Activated CD4-positive, alpha-beta T cell treated with anti-CD3 and anti-CD28 coated beads, Interleukin-2, amount 10 ng/mL, durations not matched to agents 24 days and 14 days (primary cell): ENCODE measurements around the gene MCOLN3. TPM values are rescaled to one million over a fixed set of nuclear protein-coding genes. Genes with fewer than 3 reads are reported as not detected.

Source experiments
- DNase-seq: peaks from one replicate; pipeline ENCODE4 v3.0.0; 2022
- H3K27ac Mint-ChIP-seq: one replicate; pipeline ENCODE4 v1.8.0; 2022; ENCODE audit warnings: mild to moderate bottlenecking, mixed read lengths
- H3K27me3 Mint-ChIP-seq: one replicate; pipeline ENCODE4 v1.8.0; 2022; ENCODE audit warnings: mixed read lengths
- H3K36me3 Mint-ChIP-seq: one replicate; pipeline ENCODE4 v1.8.0; 2022; ENCODE audit warnings: low read depth, mild to moderate bottlenecking, mixed read lengths
- H3K4me1 Mint-ChIP-seq: one replicate; pipeline ENCODE4 v1.8.0; 2021; ENCODE audit warnings: mixed read lengths
- H3K4me3 Mint-ChIP-seq: one replicate; pipeline ENCODE4 v1.8.0; 2022; ENCODE audit warnings: mild to moderate bottlenecking, moderate library complexity, mixed read lengths
- H3K9me3 Mint-ChIP-seq: one replicate; pipeline ENCODE4 v1.8.0; 2021; ENCODE audit warnings: mixed read lengths
- intact Hi-C: fragments of 100-400 bp; cut with micrococcal nuclease; formaldehyde crosslinking; loops from one replicate; pipeline ENCODE4 v1.15.1; 2023
- total RNA-seq: library from RNA; stranded (reverse); gene quantifications from 2 replicates; pipeline ENCODE4 v1.2.3, GENCODE V29; 2022

MCOLN3 gene
- total RNA-seq, 1 donor from 2014 or later = 0.51 TPM

DNA sequence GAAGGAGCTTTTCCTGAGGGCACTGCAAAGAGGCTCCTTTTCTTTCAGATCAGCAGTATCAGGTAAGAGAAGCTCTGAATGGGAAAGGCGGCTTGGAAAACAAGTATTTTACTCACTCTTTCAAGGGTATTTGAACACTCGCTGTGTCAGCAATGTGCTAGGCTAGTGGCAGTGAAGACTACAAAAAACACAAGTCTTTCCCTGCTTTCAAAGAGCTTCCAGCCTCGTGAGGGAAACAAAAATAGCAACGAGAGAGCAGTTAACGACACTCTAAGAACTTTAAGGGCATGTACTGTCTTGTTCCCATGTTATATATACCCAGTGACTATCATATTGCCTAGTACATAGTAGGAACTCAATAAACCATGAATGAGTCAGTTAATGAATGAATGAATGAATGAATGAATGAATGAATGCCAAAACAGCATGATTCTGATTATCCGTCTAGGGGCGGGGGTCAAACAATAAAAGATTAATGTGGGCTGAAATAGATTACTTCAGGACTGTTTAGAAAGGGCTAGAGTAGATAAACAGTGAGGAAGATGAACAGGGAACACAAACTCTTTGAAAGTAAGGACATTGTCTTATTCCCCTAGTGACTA is 14.2 kb upstream of the MCOLN3 start:
- H3K9me3 Mint-ChIP-seq = no peaks in the 10 kb centered on the region
- no peak for DNase-seq
- intact Hi-C loops = loop anchor here (1.0 to 5.0 kb wide), 2 partner anchors 14 to 195 kb away; partner anchors contain the start of genes C1orf52 and MCOLN3
- H3K27me3 Mint-ChIP-seq = peaks cover 38% of the 10 kb centered on the region
- H3K36me3 Mint-ChIP-seq = no peaks in the 10 kb centered on the region
- H3K27ac Mint-ChIP-seq = no peak overlapping the region
- H3K4me3 Mint-ChIP-seq = peak overlapping the region; percentile 80
- H3K4me1 Mint-ChIP-seq = peaks cover 17% of the 10 kb centered on the region

DNA sequence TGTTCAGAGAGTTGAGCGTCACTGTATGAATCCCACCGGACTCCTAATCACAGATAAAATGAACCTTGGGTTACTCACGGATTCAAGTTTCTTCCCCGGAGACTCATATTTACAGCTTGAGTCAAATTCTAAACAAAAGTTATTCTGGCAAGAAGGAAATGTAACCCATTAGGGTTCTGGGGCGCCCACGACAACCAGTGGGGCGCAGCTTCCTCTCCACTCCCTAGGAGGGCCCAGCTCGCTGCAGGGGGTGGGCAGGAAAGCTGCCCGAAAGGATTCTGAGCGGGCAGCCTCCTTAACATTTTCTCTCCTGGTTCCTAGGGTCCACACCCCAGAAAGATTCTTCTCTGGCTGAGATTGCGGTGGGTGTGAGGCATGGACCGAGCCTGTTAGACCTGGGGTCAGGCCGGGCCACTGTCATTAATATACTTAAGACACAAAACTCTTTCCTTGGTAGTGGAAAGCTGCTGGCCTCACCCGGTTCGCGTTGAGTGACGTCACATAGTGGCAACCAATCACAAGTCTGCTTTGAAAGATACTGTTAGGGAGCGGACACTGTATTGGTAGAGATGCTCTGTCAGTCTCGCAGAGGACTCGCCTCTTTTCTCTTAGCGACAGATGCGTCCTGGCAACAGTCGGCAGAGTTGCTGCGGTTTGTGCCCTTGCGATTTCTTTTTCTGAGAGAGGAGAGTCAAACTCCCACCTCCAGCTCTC is 13.6 kb upstream of the MCOLN3 start:
- intact Hi-C loops = loop anchor here (1.0 to 5.0 kb wide), 2 partner anchors 14 to 195 kb away; partner anchors contain the start of genes C1orf52 and MCOLN3
- Mint-ChIP-seq H3K36me3 (no peaks in the 10 kb centered on the region), H3K9me3 (no peaks in the 10 kb centered on the region), H3K27ac (peak overlapping the region; percentile 85), H3K4me1 (peaks cover 17% of the 10 kb centered on the region), H3K4me3 (peak overlapping the region; percentile 80), H3K27me3 (peaks cover 35% of the 10 kb centered on the region)
- peak; percentile 97 for DNase-seq

DNA sequence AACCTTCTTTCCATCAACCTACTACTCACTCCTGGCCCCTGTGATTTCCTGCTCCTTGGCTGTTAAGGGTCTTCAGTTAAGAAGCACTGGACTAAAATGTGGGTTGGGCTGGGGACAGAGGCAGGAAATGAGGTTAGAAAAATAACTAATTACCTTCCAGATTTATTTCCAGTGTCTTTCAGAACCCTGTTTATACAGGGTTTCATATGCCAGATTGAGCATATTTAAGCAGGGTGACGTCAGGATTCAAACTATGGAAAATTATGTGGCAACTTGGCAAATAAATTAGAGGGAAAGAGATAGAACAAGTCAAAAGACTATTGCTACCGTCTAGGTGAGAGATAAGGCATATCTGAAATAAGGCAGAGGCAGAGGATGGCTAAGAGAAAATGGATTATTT is 11.7 kb upstream of the MCOLN3 start:
- peaks cover 17% of the 10 kb centered on the region for H3K4me1 Mint-ChIP-seq

DNA sequence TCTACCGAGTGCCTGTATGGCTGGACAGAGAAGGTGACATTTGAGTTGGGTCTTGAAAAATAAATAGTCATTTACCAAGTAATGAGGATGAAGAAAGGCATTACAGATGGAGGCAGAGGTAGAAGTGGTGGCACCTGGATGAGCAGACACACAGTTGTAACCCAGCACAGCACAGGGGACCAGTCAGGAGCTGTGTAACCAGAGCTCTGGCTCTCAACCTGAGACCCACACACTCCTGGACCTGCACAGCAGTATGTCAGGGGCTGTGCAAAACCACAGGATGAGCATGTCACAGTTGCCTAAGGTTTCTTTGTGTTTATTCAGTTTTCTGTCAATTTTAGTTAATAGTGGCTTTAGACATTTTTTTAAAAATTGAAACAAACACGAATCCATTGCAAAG is 11.3 kb upstream of the MCOLN3 start:
- intact Hi-C loops = no loop called here
- Mint-ChIP-seq H3K4me3 (no peak overlapping the region), H3K27ac (no peak overlapping the region), H3K9me3 (no peaks in the 10 kb centered on the region), H3K36me3 (no peaks in the 10 kb centered on the region), H3K4me1 (peaks cover 17% of the 10 kb centered on the region), H3K27me3 (peaks cover 37% of the 10 kb centered on the region)
- peak; percentile 51 for DNase-seq

More for the DNA sequence above, 11.7 kb upstream of the MCOLN3 start:
- Mint-ChIP-seq H3K27ac (no peak overlapping the region), H3K9me3 (no peaks in the 10 kb centered on the region), H3K4me3 (no peak overlapping the region), H3K36me3 (no peaks in the 10 kb centered on the region), H3K27me3 (peaks cover 35% of the 10 kb centered on the region)
- intact Hi-C loops = loop anchor here (5.0 kb wide), 1 partner anchor 197 kb away; the partner anchor contains the start of gene C1orf52
- peak; percentile 24 for DNase-seq

- no peaks in the 10 kb centered on the region for H3K36me3 Mint-ChIP-seq
- H3K4me1 Mint-ChIP-seq = peaks cover 17% of the 10 kb centered on the region
- intact Hi-C loops = no loop called here
- peaks cover 32% of the 10 kb centered on the region for H3K27me3 Mint-ChIP-seq
- no peak overlapping the region for H3K27ac Mint-ChIP-seq
- H3K4me3 Mint-ChIP-seq = no peak overlapping the region
- no peak for DNase-seq
- H3K9me3 Mint-ChIP-seq = no peaks in the 10 kb centered on the region
Measured at GRCh38 chr1:85058786-85059185, 10.5 kb upstream of the MCOLN3 start.

DNA sequence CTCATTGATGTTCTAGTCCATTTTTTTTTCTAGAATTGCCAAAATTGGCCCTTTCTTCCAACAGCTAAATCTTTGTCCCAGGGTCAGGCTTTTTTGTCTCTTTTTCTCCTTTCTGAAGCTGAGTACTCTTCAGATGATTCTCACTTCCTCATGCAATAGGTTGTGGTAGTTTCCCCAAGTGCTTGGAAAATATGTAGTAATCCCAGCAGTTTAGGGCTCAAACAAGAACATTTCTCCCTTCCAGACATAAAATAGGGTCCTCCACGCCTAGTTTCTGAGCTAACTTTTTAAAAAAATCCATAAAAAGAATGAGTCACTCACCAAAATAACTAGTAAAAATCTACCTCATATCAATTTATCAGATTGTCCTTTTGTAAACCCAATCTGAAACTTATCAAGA is 10.0 kb upstream of the MCOLN3 start:
- intact Hi-C loops = no loop called here
- Mint-ChIP-seq H3K27ac (no peak overlapping the region), H3K27me3 (peaks cover 30% of the 10 kb centered on the region), H3K4me3 (no peak overlapping the region), H3K4me1 (peaks cover 17% of the 10 kb centered on the region), H3K36me3 (no peaks in the 10 kb centered on the region), H3K9me3 (no peaks in the 10 kb centered on the region)
- no peak for DNase-seq

DNA sequence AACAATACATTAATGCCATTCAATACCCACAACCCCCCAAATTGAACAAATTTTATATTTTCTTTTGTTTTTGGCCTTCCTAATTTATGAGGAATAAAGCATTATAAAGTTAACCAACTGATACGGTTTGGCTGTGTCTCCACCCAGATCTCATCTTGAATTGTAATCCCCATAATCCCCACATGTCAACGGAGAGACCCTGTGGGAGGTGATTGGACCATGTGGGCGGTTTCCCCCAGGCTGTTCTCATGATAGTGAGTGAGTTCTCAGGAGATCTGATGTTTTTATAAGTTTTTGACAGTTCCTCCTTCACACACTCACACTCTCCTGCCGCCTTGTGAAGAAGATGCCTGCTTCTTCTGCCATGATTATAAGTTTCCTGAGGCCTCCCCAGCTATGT is 6.4 kb upstream of the MCOLN3 start:
- Mint-ChIP-seq H3K27me3 (peaks cover 23% of the 10 kb centered on the region), H3K9me3 (no peaks in the 10 kb centered on the region), H3K4me3 (no peak overlapping the region), H3K4me1 (peaks cover 18% of the 10 kb centered on the region), H3K36me3 (no peaks in the 10 kb centered on the region), H3K27ac (no peak overlapping the region)
- intact Hi-C loops = no loop called here
- no peak for DNase-seq

GRCh38 chr1:85049735-85050166 is 1.5 kb upstream of the MCOLN3 start:
- peaks cover 36% of the 10 kb centered on the region for H3K27me3 Mint-ChIP-seq
- no peaks in the 10 kb centered on the region for H3K36me3 Mint-ChIP-seq
- no peak for DNase-seq
- peak overlapping the region; percentile 53 for H3K4me3 Mint-ChIP-seq
- intact Hi-C loops = loop anchor here (1.0 to 2.0 kb wide), 3 partner anchors 53 to 209 kb away; partner anchors contain the start of genes C1orf52 and MCOLN2
- no peak overlapping the region for H3K27ac Mint-ChIP-seq
- no peaks in the 10 kb centered on the region for H3K9me3 Mint-ChIP-seq
- H3K4me1 Mint-ChIP-seq = peaks cover 26% of the 10 kb centered on the region

DNA sequence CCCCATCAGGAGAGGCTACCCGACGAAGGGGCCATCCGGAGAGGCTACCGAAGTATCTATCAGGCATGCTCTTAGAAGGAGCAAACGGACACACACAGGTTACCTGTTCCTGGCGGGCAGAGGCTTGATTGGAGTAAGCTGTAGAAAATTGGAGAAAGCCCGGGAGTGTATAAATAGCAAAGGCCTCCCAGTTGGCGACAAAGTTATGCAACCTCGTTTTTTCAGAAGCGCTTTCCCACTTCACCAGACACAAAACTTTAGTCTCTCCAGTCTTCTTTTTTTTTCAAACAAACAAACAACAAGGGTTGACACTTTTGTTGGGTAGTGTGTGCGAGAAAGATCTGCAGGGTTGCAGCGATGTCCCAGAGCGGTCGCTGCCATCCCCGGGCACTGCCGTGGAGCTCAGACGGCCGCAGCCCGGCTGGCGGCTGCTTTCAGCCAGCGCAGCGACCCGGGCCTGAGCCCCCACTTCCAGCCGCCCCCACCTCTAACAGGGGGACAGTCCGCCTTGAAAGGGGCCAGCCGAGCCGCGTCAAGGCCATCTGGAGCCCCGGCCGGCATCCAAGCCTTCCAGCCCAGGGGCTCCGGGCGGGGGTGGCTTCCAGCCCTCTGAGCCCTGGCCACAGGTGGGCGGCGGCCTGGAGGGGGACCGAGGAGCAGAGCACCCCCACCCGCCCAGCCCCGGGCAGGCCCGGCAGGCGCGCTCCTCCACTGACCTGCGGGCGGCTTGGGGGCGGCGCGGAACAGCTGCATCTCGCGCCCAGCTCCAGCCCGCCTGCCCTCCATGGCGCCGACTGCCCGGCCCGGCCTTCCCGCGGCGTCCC is 616 bp downstream of the MCOLN3 start:
- peak overlapping the region; percentile 65 for H3K4me3 Mint-ChIP-seq
- H3K27ac Mint-ChIP-seq = no peak overlapping the region
- peaks cover 26% of the 10 kb centered on the region for H3K4me1 Mint-ChIP-seq
- peak; percentile 60 for DNase-seq
- intact Hi-C loops = loop anchor here (1.0 to 2.0 kb wide), 3 partner anchors 15 to 211 kb away; partner anchors contain the start of gene C1orf52
- no peaks in the 10 kb centered on the region for H3K9me3 Mint-ChIP-seq
- no peaks in the 10 kb centered on the region for H3K36me3 Mint-ChIP-seq
- peaks cover 49% of the 10 kb centered on the region for H3K27me3 Mint-ChIP-seq

DNA sequence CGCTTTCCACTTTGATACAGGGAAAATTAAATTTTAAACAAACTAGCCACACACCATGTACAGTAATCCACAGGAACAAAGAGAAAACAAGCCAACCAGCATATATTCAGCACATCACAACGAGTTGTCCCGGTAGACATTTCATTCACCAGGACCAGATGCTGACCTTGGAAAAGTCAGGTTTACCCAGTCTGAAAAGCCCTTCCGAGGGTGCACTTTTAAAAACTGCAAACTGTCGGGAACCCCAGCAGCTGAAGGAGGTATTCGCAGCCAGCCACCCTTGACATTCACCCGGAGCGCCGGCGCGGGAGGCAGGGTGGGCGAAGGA is 1.2 kb downstream of the MCOLN3 start:
- Mint-ChIP-seq H3K27ac (no peak overlapping the region), H3K4me1 (peaks cover 26% of the 10 kb centered on the region), H3K36me3 (no peaks in the 10 kb centered on the region), H3K9me3 (no peaks in the 10 kb centered on the region), H3K4me3 (peak overlapping the region; percentile 65), H3K27me3 (peaks cover 54% of the 10 kb centered on the region)
- intact Hi-C loops = no loop called here
- no peak for DNase-seq

DNA sequence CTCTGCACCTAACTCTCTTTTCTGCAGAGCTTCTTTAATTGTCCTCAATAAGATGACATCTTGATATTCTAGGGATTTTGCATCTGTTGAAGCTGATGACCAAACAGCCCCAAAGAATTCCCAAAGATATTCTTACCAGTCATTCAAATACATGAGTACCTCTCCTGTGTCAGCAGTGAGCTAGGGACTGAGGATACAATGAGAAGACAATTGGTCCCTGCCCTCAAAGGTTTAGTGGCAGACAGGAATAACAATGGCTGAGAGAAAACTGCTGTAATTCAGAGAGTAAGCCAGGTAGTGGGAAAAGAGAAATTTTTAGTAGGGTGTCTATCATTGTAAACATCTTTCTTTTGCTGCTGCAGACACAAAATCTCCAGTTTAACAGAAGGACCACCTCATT is 5.9 kb downstream of the MCOLN3 start:
- H3K27me3 Mint-ChIP-seq = peaks cover 53% of the 10 kb centered on the region
- no peak overlapping the region for H3K4me3 Mint-ChIP-seq
- intact Hi-C loops = no loop called here
- H3K27ac Mint-ChIP-seq = no peak overlapping the region
- H3K9me3 Mint-ChIP-seq = no peaks in the 10 kb centered on the region
- H3K36me3 Mint-ChIP-seq = no peaks in the 10 kb centered on the region
- peaks cover 5% of the 10 kb centered on the region for H3K4me1 Mint-ChIP-seq
- DNase-seq = no peak

DNA sequence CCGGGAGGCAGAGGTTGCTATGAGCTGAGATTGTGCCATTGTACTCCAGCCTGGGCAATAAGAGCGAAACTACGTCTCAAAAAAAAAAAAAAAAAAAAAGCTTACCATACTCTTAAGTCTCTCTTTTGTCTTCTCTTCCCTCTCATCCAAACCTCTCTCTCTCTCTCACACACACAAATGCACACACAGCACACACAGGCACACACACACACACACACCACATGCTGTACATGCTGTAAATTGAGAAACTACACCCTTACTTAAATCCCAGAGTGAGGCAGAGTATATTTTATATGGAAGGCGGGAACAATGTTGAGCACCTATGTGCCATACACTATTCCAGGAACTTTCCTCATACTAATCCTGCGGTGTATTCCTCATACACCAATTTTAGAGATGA is 6.5 kb downstream of the MCOLN3 start:
- Mint-ChIP-seq H3K9me3 (no peaks in the 10 kb centered on the region), H3K4me1 (no peaks in the 10 kb centered on the region), H3K27me3 (peaks cover 47% of the 10 kb centered on the region), H3K27ac (no peak overlapping the region), H3K36me3 (no peaks in the 10 kb centered on the region), H3K4me3 (no peak overlapping the region)
- intact Hi-C loops = no loop called here
- DNase-seq = no peak

DNA sequence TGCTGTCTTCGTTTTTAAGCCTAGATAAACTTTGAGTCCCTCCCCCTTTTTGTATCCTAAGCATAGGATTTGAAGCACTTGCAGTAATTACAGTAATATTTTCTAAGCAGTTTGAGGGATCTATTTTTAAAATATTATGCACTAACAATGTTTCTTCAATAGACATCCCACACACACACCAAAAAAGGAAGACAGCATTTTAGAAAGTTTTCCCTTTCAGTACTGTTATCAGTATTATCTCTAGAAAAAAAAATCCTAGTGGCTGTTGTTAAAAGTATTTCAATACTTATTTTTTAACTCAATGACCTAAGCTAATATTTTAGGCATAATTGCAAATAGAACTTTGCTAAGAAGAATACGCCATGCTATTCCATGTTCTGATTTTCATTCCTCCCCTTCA is 15.1 kb downstream of the MCOLN3 start:
- Mint-ChIP-seq H3K4me3 (no peak overlapping the region), H3K27me3 (peaks cover 22% of the 10 kb centered on the region)

GRCh38 chr1:85030536-85030935 is 17.8 kb downstream of the MCOLN3 start:
- Mint-ChIP-seq H3K36me3 (no peaks in the 10 kb centered on the region), H3K4me3 (no peak overlapping the region), H3K9me3 (no peaks in the 10 kb centered on the region), H3K27me3 (peaks cover 16% of the 10 kb centered on the region), H3K4me1 (peaks cover 10% of the 10 kb centered on the region), H3K27ac (no peak overlapping the region)
- intact Hi-C loops = no loop called here
- DNase-seq = no peak

More for the DNA sequence above, 15.1 kb downstream of the MCOLN3 start:
- Mint-ChIP-seq H3K4me1 (peaks cover 2% of the 10 kb centered on the region), H3K9me3 (no peaks in the 10 kb centered on the region), H3K27ac (no peak overlapping the region), H3K36me3 (no peaks in the 10 kb centered on the region)
- DNase-seq = no peak
- intact Hi-C loops = no loop called here
